Astrocyte (in vitro differentiated cells and primary cell): ENCODE measurements around the gene OTUB1.

Experiments
- CTCF ChIP-seq: IDR thresholded peaks from 2 replicates; pipeline ENCODE4 v1.5.1; 2011; ENCODE audit warnings: low read depth, mild to moderate bottlenecking, inconsistent platforms, low read length, moderate library complexity; ENCODE audit not compliant: insufficient read depth
- EZH2 ChIP-seq: IDR thresholded peaks from 2 replicates; pipeline ENCODE4 v1.6.1; 2012; ENCODE audit warnings: mild to moderate bottlenecking, low read length, inconsistent platforms; ENCODE audit not compliant: insufficient read depth

GRCh38 chr11:64015935-64016845 is 30.0 kb downstream of the OTUB1 start:
- TF ChIP-seq CTCF (no peak), EZH2 (peak; percentile 22)
